B cell (primary cell): ENCODE data around the gene BCAR1. TPM values are rescaled to one million over a fixed set of nuclear protein-coding genes. Genes with fewer than 3 reads are reported as not detected.

Source experiments
- ATAC-seq: fragments of 200-7000 bp; cut with Tn5 transposase; one replicate; pipeline ENCODE4 v1.10.0; 2021; ENCODE audit warnings: low read depth, mild to moderate bottlenecking, moderate number of reproducible peaks, moderate library complexity
- CTCF ChIA-PET: fragments of 350-600 bp; sonication (Branson Sonifier 250); formaldehyde crosslinking; loops from one replicate; lab custom pipeline; 2021; ENCODE audit warnings: antibody characterized with exemption, inconsistent platforms; lab: Charles Lee
- POLR2A ChIA-PET: fragments of 350-600 bp; sonication (Branson Sonifier 250); formaldehyde crosslinking; loops from one replicate; lab custom pipeline; 2021; ENCODE audit warnings: antibody characterized with exemption; lab: Charles Lee
- DNase-seq: peaks from one replicate; pipeline ENCODE4 v3.0.0; 2013
- H2AFZ ChIP-seq: 2 replicates; pipeline ENCODE4 v1.6.1; 2012; ENCODE audit warnings: mild to moderate bottlenecking, low read depth, low read length; ENCODE audit not compliant: insufficient read depth, poor library complexity, severe bottlenecking
- H3K27ac ChIP-seq, 2 donors: 1 replicate in 1 of 2; 2 replicates in 1 of 2; pipeline ENCODE4 v1.5.1; 2012 to 2013; ENCODE audit warnings: low read length in 2 of 2, mild to moderate bottlenecking in 2 of 2, moderate library complexity in 1 of 2
- H3K27me3 ChIP-seq, 4 experiments: fragments of 200-600 bp in 1 of 4; sonication (generic) in 1 of 4; replicated peaks in 1 of 4; 1 replicate in 2 of 4; 2 replicates in 2 of 4; pipeline versions ENCODE4 v1.6.1 to v1.7.0; 2013 to 2016; ENCODE audit warnings: low read length in 3 of 4, mild to moderate bottlenecking in 2 of 4, mixed read lengths in 1 of 4, moderate library complexity in 1 of 4; ENCODE audit not compliant: insufficient read depth in 4 of 4, control insufficient read depth in 3 of 4; ENCODE audit errors: control extremely low read depth in 1 of 4
- H3K36me3 ChIP-seq, 2 experiments: replicated peaks in 1 of 2; 1 replicate in 1 of 2; 2 replicates in 1 of 2; pipeline versions ENCODE4 v1.6.1 to v1.7.1; 2013; ENCODE audit warnings: low read length in 1 of 2; ENCODE audit not compliant: insufficient read depth in 2 of 2, control insufficient read depth in 1 of 2; ENCODE audit errors: control extremely low read depth in 1 of 2, extremely low read depth in 1 of 2
- H3K4me1 ChIP-seq, 2 donors: fragments of 200-600 bp in 1 of 2; sonication (generic) in 1 of 2; 1 replicate in 1 of 2; 2 replicates in 1 of 2; pipeline versions ENCODE4 v1.5.1 to v1.6.1; 2013 to 2017; ENCODE audit warnings: low read length in 2 of 2; ENCODE audit not compliant: control insufficient read depth in 2 of 2, insufficient read depth in 2 of 2
- H3K4me2 ChIP-seq: replicated peaks from 2 replicates; pipeline ENCODE3; 2012; ENCODE audit warnings: mild to moderate bottlenecking, low read depth, low read length; ENCODE audit not compliant: poor library complexity, severe bottlenecking
- H3K4me3 ChIP-seq, 5 experiments: fragments of 200-600 bp in 1 of 5; sonication (generic) in 1 of 5; 1 replicate in 3 of 5; 2 replicates in 2 of 5; pipeline versions ENCODE4 v1.5.1 to v1.7.0; 2011 to 2016; ENCODE audit warnings: low read length in 4 of 5, mild to moderate bottlenecking in 4 of 5, low read depth in 2 of 5, control low read depth in 1 of 5, moderate library complexity in 1 of 5; ENCODE audit not compliant: insufficient read depth in 1 of 5; ENCODE audit errors: control extremely low read depth in 1 of 5, extremely low read depth in 1 of 5
- H3K79me2 ChIP-seq: fragments of 200-600 bp; sonication (generic); one replicate; pipeline ENCODE4 v1.6.0; 2016; ENCODE audit warnings: low read length; ENCODE audit not compliant: control insufficient read depth, insufficient read depth
- H3K9ac ChIP-seq: fragments of 200-600 bp; sonication (generic); 2 replicates; pipeline ENCODE4 v1.6.1; 2017; ENCODE audit warnings: mild to moderate bottlenecking, low read length, moderate library complexity
- H3K9me3 ChIP-seq, 3 donors: one replicate each; pipeline versions ENCODE4 v1.6.1 to v1.7.1; 2013; ENCODE audit warnings: low read length in 2 of 3; ENCODE audit not compliant: control insufficient read depth in 2 of 3, insufficient read depth in 1 of 3; ENCODE audit errors: control extremely low read depth in 1 of 3
- H4K20me1 ChIP-seq: 2 replicates; pipeline ENCODE4 v1.6.0; 2012; ENCODE audit warnings: mild to moderate bottlenecking, low read length; ENCODE audit not compliant: insufficient read depth, control insufficient read depth, poor library complexity, severe bottlenecking
- H3K27ac Mint-ChIP-seq: one replicate; pipeline ENCODE4 v1.8.0; 2021; ENCODE audit warnings: mixed read lengths
- H3K27me3 Mint-ChIP-seq: one replicate; pipeline ENCODE4 v1.8.0; 2021; ENCODE audit warnings: mixed read lengths
- H3K4me1 Mint-ChIP-seq: one replicate; pipeline ENCODE4 v1.8.0; 2021; ENCODE audit warnings: mixed read lengths
- H3K4me3 Mint-ChIP-seq: one replicate; pipeline ENCODE4 v1.8.0; 2021; ENCODE audit warnings: mixed read lengths
- H3K9me3 Mint-ChIP-seq: one replicate; pipeline ENCODE4 v1.8.0; 2022; ENCODE audit warnings: mixed read lengths; ENCODE audit not compliant: insufficient read depth
- CTCF ChIP-seq: fragments of 200-600 bp; IDR thresholded peaks from one replicate; pipeline ENCODE4 v1.8.0; 2022; ENCODE audit warnings: antibody characterized with exemption, mild to moderate bottlenecking
- EZH2 ChIP-seq: IDR thresholded peaks from 2 replicates; pipeline ENCODE4 v1.6.1; 2012; ENCODE audit warnings: borderline replicate concordance, low read depth, mild to moderate bottlenecking, moderate library complexity, low read length; ENCODE audit not compliant: insufficient read depth, poor library complexity, severe bottlenecking
- WGBS: methylation state at CpG from one replicate; pipeline ENCODE4 v1.1.5; 2013; ENCODE audit warnings: missing lambda C conversion rate; ENCODE audit not compliant: insufficient coverage; 5-methylcytosine and 5-hydroxymethylcytosine counted together
- intact Hi-C: fragments of 100-400 bp; cut with micrococcal nuclease; formaldehyde crosslinking; loops from one replicate; pipeline ENCODE4 v1.10.0; 2022
- polyA plus RNA-seq: library from polyadenylated mRNA; depleted of rRNA; stranded (reverse); fragments of >200 nt; gene quantifications from 2 replicates; pipeline ENCODE4 v1.2.3, GENCODE V29; 2012
- total RNA-seq, 2 donors: library from RNA; stranded (reverse); fragments of 120-200 nt in 1 of 2; gene quantifications; 1 replicate in 1 of 2; 2 replicates in 1 of 2; pipeline versions ENCODE4 v1.2.3 to v1.2.4, GENCODE V29; 2013 to 2022

The BCAR1 gene
- total and polyA plus RNA-seq, 2 donors (not counting 1 experiment from before 2014, with no cell fraction given): not detected

GRCh38 chr16:75252946-75253911 is 1.8 kb upstream of the BCAR1 start:
- Histone ChIP-seq H3K79me2 (no peaks in the 10 kb centered on the region), H3K36me3 (no peaks in the 10 kb centered on the region), H3K4me1 (peaks cover 13 to 20% of the 10 kb centered on the region in 2 donors), H3K27ac (no peak overlapping the region), H3K4me3 (no peak overlapping the region), H3K4me2 (no peak overlapping the region), H3K9ac (no peak overlapping the region), H2AFZ (no peak overlapping the region), H3K27me3 (peaks cover 0 to 88% (median 39%) of the 10 kb centered on the region in 4 experiments), H4K20me1 (peaks cover 8% of the 10 kb centered on the region), H3K9me3 (peaks cover 0 to 13% (median 0%) of the 10 kb centered on the region in 3 donors)
- Mint-ChIP-seq H3K27me3 (peaks cover 42% of the 10 kb centered on the region), H3K4me1 (peaks cover 13% of the 10 kb centered on the region), H3K4me3 (no peak overlapping the region), H3K9me3 (no peaks in the 10 kb centered on the region), H3K27ac (no peak overlapping the region)
- DNase-seq (no peak), ATAC-seq (no peak)
- TF ChIP-seq EZH2 (no peak), CTCF (no peak)
- WGBS: 92% methylated on average over 12 of the region's 15 CpGs
- ChIA-PET CTCF (interaction anchor here (1.0 kb wide), 1 partner anchor 570 kb away, joined by 5 read pairs; no protein-coding TSS in a partner anchor), POLR2A (no interaction called here)
- intact Hi-C loops: no loop called here
